Thymus (tissue), 11 donors: Measurements from ENCODE around the gene ATCAY. TPM values are rescaled to one million over a fixed set of nuclear protein-coding genes. Genes with fewer than 3 reads are reported as not detected.
A peak's percentile ranks its signal among the peaks of the same experiment; 100 is the strongest.
"Not testable (repeated sequence)": the region's sequence is repeated elsewhere in the genome, so short reads cannot be mapped to it uniquely, and the experiment has no call there.

ENCODE experiments used
- DNase-seq, 9 donors: peaks; one replicate each; pipeline ENCODE4 v3.0.0-alpha.2; 2013; ENCODE audit warnings: low spot score in 9 of 9, low read depth in 6 of 9, missing footprints in 1 of 9
- H3K27ac ChIP-seq, 2 donors: one replicate each; pipeline ENCODE4 v1.5.1; 2013; ENCODE audit warnings: control low read depth in 1 of 2, low read depth in 1 of 2, low read length in 1 of 2, mild to moderate bottlenecking in 1 of 2, moderate library complexity in 1 of 2
- H3K27me3 ChIP-seq, 2 donors: one replicate each; pipeline ENCODE4 v1.5.1; 2013; ENCODE audit warnings: low read length in 1 of 2; ENCODE audit not compliant: control insufficient read depth in 2 of 2, insufficient read depth in 1 of 2
- H3K36me3 ChIP-seq, 2 donors: one replicate each; pipeline ENCODE4 v1.5.1; 2013; ENCODE audit warnings: low read length in 1 of 2, mild to moderate bottlenecking in 1 of 2, moderate library complexity in 1 of 2; ENCODE audit not compliant: control insufficient read depth in 2 of 2, insufficient read depth in 2 of 2
- H3K4me1 ChIP-seq, 2 donors: one replicate each; pipeline ENCODE4 v1.5.1; 2013; ENCODE audit warnings: low read length in 2 of 2; ENCODE audit not compliant: control insufficient read depth in 2 of 2, insufficient read depth in 2 of 2
- H3K4me3 ChIP-seq, 2 donors: one replicate each; pipeline ENCODE4 v1.5.1; 2013; ENCODE audit warnings: low read length in 2 of 2, control low read depth in 1 of 2, mild to moderate bottlenecking in 1 of 2
- H3K9me3 ChIP-seq, 2 donors: one replicate each; pipeline ENCODE4 v1.5.1; 2013; ENCODE audit warnings: low read length in 1 of 2, mild to moderate bottlenecking in 1 of 2; ENCODE audit not compliant: control insufficient read depth in 2 of 2, insufficient read depth in 1 of 2
- WGBS: extraction: QIAGEN DNeasy Blood & Tissue Kit; methylation state at CpG from one replicate; pipeline ENCODE4 v1.1.7; 2013; 5-methylcytosine and 5-hydroxymethylcytosine counted together
- polyA plus RNA-seq: library from polyadenylated mRNA; stranded (reverse); fragments of 200-250 nt; gene quantifications from one replicate; pipeline ENCODE4 v1.2.3, GENCODE V29; 2013
- total RNA-seq: library from RNA; stranded (reverse); fragments of 120-200 nt; gene quantifications from one replicate; pipeline ENCODE4 v1.2.4, GENCODE V29; 2013
- donor health status: healthy.

The ATCAY gene
- total and polyA plus RNA-seq, 2 donors, result 0.09 TPM

GRCh38 chr19:3890591-3890990, 10.1 kb downstream of the ATCAY start:
- Histone ChIP-seq H3K9me3 (no peaks in the 10 kb centered on the region), H3K27me3 (no peaks in the 10 kb centered on the region), H3K36me3 (no peaks in the 10 kb centered on the region), H3K27ac (no peak overlapping the region), H3K4me3 (no peak overlapping the region), H3K4me1 (no peaks in the 10 kb centered on the region)
- no peak for DNase-seq
- 84% methylated on average over 17 of the region's 17 CpGs for WGBS

GRCh38 chr19:3893509-3894179, 13.2 kb downstream of the ATCAY start:
- no peaks in the 10 kb centered on the region for H3K36me3 ChIP-seq
- H3K27ac ChIP-seq, result no peak overlapping the region
- H3K27me3 ChIP-seq, result no peaks in the 10 kb centered on the region
- peak in 1 of 9 donors; percentile 10 for DNase-seq
- no peak overlapping the region for H3K4me3 ChIP-seq
- no peaks in the 10 kb centered on the region for H3K4me1 ChIP-seq
- WGBS, result 82% methylated on average over 12 of the region's 12 CpGs
- H3K9me3 ChIP-seq, result no peaks in the 10 kb centered on the region

- H3K27ac ChIP-seq, H3K36me3 ChIP-seq, H3K27me3 ChIP-seq, H3K4me1 ChIP-seq, DNase-seq, H3K4me3 ChIP-seq, H3K9me3 ChIP-seq: not testable (repeated sequence)
- WGBS, result 89% methylated on average over 5 of the region's 5 CpGs
Measured at GRCh38 chr19:3894959-3895358, 14.5 kb downstream of the ATCAY start.

- Histone ChIP-seq H3K4me1 (no peaks in the 10 kb centered on the region), H3K9me3 (no peaks in the 10 kb centered on the region), H3K36me3 (no peaks in the 10 kb centered on the region), H3K27ac (no peak overlapping the region), H3K27me3 (no peaks in the 10 kb centered on the region), H3K4me3 (no peak overlapping the region)
- no peak for DNase-seq
- 82% methylated on average over 5 of the region's 5 CpGs for WGBS
Measured at GRCh38 chr19:3895788-3896187, 15.3 kb downstream of the ATCAY start.

GRCh38 chr19:3897936-3898335, 17.5 kb downstream of the ATCAY start:
- WGBS, result 47% methylated on average over 4 of the region's 4 CpGs
- Histone ChIP-seq H3K9me3 (no peaks in the 10 kb centered on the region), H3K4me3 (no peak overlapping the region), H3K4me1 (no peaks in the 10 kb centered on the region), H3K27me3 (no peaks in the 10 kb centered on the region), H3K36me3 (no peaks in the 10 kb centered on the region), H3K27ac (no peak overlapping the region)
- DNase-seq, result no peak

- Histone ChIP-seq H3K4me3 (no peak overlapping the region), H3K9me3 (no peaks in the 10 kb centered on the region), H3K27ac (no peak overlapping the region), H3K4me1 (no peaks in the 10 kb centered on the region), H3K36me3 (no peaks in the 10 kb centered on the region), H3K27me3 (no peaks in the 10 kb centered on the region)
- WGBS, result 80% methylated on average over 3 of the region's 3 CpGs
- DNase-seq, result no peak
Measured at GRCh38 chr19:3898426-3898825, 17.9 kb downstream of the ATCAY start.

- H3K27ac ChIP-seq, result no peak overlapping the region
- no peaks in the 10 kb centered on the region for H3K27me3 ChIP-seq
- no peak overlapping the region for H3K4me3 ChIP-seq
- no peaks in the 10 kb centered on the region for H3K4me1 ChIP-seq
- no peaks in the 10 kb centered on the region for H3K36me3 ChIP-seq
- WGBS, result 88% methylated on average over 18 of the region's 18 CpGs
- no peaks in the 10 kb centered on the region for H3K9me3 ChIP-seq
- DNase-seq, result no peak
Measured at GRCh38 chr19:3899531-3900294, 19.2 kb downstream of the ATCAY start.

GRCh38 chr19:3902317-3902973, 22.0 kb downstream of the ATCAY start:
- 84% methylated on average over 15 of the region's 15 CpGs for WGBS
- Histone ChIP-seq H3K4me1 (no peaks in the 10 kb centered on the region), H3K27ac (no peak overlapping the region), H3K27me3 (no peaks in the 10 kb centered on the region), H3K9me3 (no peaks in the 10 kb centered on the region), H3K4me3 (no peak overlapping the region), H3K36me3 (no peaks in the 10 kb centered on the region)
- DNase-seq, result no peak

GRCh38 chr19:3904233-3904632, 23.7 kb downstream of the ATCAY start:
- no peak overlapping the region for H3K27ac ChIP-seq
- no peak overlapping the region for H3K4me3 ChIP-seq
- H3K9me3 ChIP-seq, result peaks cover 0 to under 1% of the 10 kb centered on the region in 2 donors
- WGBS, result 97% methylated on average over 8 of the region's 8 CpGs
- DNase-seq, result no peak
- no peaks in the 10 kb centered on the region for H3K4me1 ChIP-seq
- H3K36me3 ChIP-seq, result no peaks in the 10 kb centered on the region
- no peaks in the 10 kb centered on the region for H3K27me3 ChIP-seq
